ENCODE data around the gene HLA-DQB1.

DNA sequence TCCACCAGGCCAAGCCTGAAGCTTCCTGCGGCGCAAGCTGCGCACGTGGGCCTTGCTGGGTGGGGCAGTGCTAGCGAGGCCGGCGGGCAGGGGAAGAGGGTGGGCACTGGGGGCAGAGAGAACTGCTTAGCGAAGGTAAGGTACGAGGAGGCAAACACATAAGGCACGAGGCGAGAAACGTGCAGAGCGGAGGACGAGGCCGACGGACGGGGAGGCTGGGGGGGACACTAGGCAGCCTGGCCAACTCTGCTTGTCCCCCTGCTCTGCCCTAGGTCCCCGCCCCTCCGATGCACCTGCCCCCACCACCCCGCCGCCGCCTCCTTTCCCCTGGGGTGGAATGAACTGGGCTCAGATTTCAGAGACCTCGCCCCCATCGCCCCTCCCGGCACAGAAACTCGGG lies 2.1 kb downstream of the HLA-DQB1 start:
- TF ChIP-seq POLR2A (IDR thresholded peaks at IDR 0.05) = no peak
- TF ChIP-seq, protein P1, sequence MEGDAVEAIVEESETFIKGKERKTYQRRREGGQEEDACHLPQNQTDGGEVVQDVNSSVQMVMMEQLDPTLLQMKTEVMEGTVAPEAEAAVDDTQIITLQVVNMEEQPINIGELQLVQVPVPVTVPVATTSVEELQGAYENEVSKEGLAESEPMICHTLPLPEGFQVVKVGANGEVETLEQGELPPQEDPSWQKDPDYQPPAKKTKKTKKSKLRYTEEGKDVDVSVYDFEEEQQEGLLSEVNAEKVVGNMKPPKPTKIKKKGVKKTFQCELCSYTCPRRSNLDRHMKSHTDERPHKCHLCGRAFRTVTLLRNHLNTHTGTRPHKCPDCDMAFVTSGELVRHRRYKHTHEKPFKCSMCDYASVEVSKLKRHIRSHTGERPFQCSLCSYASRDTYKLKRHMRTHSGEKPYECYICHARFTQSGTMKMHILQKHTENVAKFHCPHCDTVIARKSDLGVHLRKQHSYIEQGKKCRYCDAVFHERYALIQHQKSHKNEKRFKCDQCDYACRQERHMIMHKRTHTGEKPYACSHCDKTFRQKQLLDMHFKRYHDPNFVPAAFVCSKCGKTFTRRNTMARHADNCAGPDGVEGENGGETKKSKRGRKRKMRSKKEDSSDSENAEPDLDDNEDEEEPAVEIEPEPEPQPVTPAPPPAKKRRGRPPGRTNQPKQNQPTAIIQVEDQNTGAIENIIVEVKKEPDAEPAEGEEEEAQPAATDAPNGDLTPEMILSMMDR (IDR thresholded peaks at IDR 0.05) = no peak

All from right lobe of liver (tissue), 4 donors.